IPS DF 6.9 (cell line): ENCODE results near the gene TMEM126A.
"Not testable (repeated sequence)": the region's sequence is repeated elsewhere in the genome, so short reads cannot be mapped to it uniquely, and the experiment has no call there.

ENCODE experiments used
- DNase-seq: peaks from one replicate; pipeline ENCODE4 v3.0.0-alpha.2; 2013; ENCODE audit warnings: low read depth, low spot score
- H3K27ac ChIP-seq: one replicate; pipeline ENCODE4 v1.5.1; 2013; ENCODE audit warnings: low read length, control low read depth
- H3K27me3 ChIP-seq: 2 replicates; pipeline ENCODE4 v1.6.1; 2013; ENCODE audit warnings: mild to moderate bottlenecking, low read length; ENCODE audit not compliant: control insufficient read depth, insufficient read depth
- H3K36me3 ChIP-seq: 2 replicates; pipeline ENCODE4 v1.6.1; 2013; ENCODE audit warnings: low read length; ENCODE audit not compliant: control insufficient read depth, insufficient read depth
- H3K4me1 ChIP-seq: 2 replicates; pipeline ENCODE4 v1.6.1; 2013; ENCODE audit warnings: low read length; ENCODE audit not compliant: control insufficient read depth, insufficient read depth
- H3K4me3 ChIP-seq: 2 replicates; pipeline ENCODE4 v1.5.1; 2013; ENCODE audit warnings: mild to moderate bottlenecking, low read length
- H3K9me3 ChIP-seq: 2 replicates; pipeline ENCODE4 v1.6.1; 2013; ENCODE audit warnings: low read length, inconsistent platforms; ENCODE audit not compliant: control insufficient read depth, insufficient read depth
- WGBS: extraction: QIAGEN DNeasy Blood & Tissue Kit; methylation state at CpG from one replicate; pipeline ENCODE4 v1.1.7; 2013; ENCODE audit warnings: mixed read lengths, missing lambda C conversion rate; ENCODE audit not compliant: insufficient read length, insufficient coverage; 5-methylcytosine and 5-hydroxymethylcytosine counted together

The TMEM126A gene

DNA sequence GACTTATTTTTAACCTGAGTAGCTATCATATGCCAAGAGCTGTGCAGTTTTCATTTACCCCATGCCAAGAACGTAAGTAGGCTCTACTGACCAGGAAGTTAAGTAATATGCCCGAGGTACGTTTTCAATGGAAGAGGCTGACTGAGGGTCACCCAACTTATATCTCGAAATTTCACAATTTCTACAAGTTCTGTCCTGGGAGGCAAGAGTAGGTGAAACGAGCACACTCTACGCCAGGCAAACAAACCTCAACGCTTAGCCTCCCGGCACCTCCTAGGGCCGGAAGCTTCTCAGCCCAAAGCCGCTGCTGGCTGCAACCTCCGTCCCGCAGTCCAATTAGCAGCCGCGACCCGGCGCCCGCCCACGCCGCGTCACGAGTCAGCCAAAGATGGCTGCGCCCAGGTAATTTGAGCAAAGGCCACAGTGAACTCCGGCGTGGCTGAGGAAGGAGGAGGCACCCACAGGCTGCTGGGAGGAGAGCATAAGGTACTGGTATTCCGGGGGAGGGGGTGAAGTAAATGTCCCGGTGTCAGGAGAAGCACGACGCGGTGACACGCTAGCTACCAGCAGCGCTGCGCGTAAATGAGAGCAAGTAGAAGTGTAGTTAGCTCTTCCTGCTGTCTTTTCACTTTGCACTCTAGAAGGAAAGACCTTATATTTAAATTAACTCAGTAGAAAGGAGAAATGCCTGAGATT, at the start of gene TMEM126A:
TMEM126A (plus strand) TSS at position 364 of the 696 bp plus-strand sequence. CDS start 2,289 bp downstream, outside the sequence.
- peak; percentile 75 for DNase-seq
- no peaks in the 10 kb centered on the region for H3K4me1 ChIP-seq
- H3K4me3 ChIP-seq = peak within 1 kb of the TSS; percentile 52; the same call in 1 of the 2 replicates
- H3K9me3 ChIP-seq = no peaks in the 10 kb centered on the region
- H3K27ac ChIP-seq = no peak within 1 kb of the TSS
- no CpG with 5 or more reads among the region's 33 CpGs for WGBS
- H3K36me3 ChIP-seq = no peaks in the 10 kb centered on the region
- H3K27me3 ChIP-seq = no peaks in the 10 kb centered on the region

- DNase-seq = no peak
- Histone ChIP-seq H3K36me3 (no peaks in the 10 kb centered on the region), H3K27me3 (no peaks in the 10 kb centered on the region), H3K4me3 (no peak overlapping the region), H3K4me1 (no peaks in the 10 kb centered on the region), H3K9me3 (no peaks in the 10 kb centered on the region), H3K27ac (no peak overlapping the region)
- WGBS = 100% methylated on average over 2 of the region's 5 CpGs
Measured at GRCh38 chr11:85599083-85599482, 48.7 kb upstream of the TMEM126A start.

GRCh38 chr11:85602526-85603213, 45.1 kb upstream of the TMEM126A start:
- no peak overlapping the region for H3K27ac ChIP-seq
- H3K4me1 ChIP-seq = no peaks in the 10 kb centered on the region
- H3K36me3 ChIP-seq = no peaks in the 10 kb centered on the region
- no peaks in the 10 kb centered on the region for H3K9me3 ChIP-seq
- no peaks in the 10 kb centered on the region for H3K27me3 ChIP-seq
- no peak for DNase-seq
- H3K4me3 ChIP-seq = no peak overlapping the region
- no CpG with 5 or more reads among the region's 2 CpGs for WGBS

DNA sequence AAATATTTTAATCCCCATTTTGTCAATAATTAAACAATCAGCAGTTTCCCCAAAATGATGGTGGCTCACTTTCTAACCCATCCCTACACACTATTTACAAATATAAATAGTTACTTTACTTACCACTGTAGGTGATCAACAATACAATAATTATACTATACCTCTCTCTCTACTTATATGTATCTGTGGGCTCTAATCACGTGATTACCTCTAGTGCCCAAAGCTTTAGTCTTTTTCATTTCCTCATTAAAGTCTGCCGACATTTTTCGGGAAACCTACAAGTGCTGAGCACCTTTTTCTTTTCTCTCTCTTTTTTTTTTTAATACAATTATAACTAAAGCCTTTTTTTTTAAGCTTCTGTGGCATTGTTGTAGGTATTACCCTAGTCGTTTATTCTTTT, 44.5 kb upstream of the TMEM126A start:
- DNase-seq = no peak
- no CpG with 5 or more reads among the region's 4 CpGs for WGBS
- Histone ChIP-seq H3K27ac (no peak overlapping the region), H3K27me3 (no peaks in the 10 kb centered on the region), H3K36me3 (no peaks in the 10 kb centered on the region), H3K4me1 (no peaks in the 10 kb centered on the region), H3K4me3 (no peak overlapping the region), H3K9me3 (no peaks in the 10 kb centered on the region)

DNA sequence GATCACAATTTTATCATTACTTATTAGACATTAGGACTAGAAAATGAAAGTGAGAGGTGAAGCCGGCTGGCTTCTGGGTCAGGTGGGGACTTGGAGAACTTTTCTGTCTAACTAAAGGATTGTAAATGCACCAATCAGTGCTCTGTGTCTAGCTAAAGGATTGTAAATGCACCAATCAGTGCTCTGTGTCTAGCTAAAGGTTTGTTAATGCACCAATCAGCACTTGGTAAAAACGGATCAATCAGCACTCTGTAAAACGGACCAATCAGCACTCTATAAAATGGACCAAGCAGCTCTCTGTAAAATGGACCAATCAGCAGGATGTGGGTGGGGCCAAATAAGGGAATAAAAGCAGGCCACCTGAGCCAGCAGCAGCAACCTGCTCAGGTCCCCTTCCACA, 41.5 kb upstream of the TMEM126A start:
- H3K27me3 ChIP-seq, H3K9me3 ChIP-seq, H3K36me3 ChIP-seq, H3K4me3 ChIP-seq, H3K27ac ChIP-seq, DNase-seq, H3K4me1 ChIP-seq: not testable (repeated sequence)
- WGBS = no CpG with 5 or more reads among the region's 3 CpGs

GRCh38 chr11:85608621-85609020, 39.1 kb upstream of the TMEM126A start:
- H3K27ac ChIP-seq, H3K9me3 ChIP-seq, H3K4me3 ChIP-seq, H3K4me1 ChIP-seq, H3K27me3 ChIP-seq, H3K36me3 ChIP-seq, DNase-seq: not testable (repeated sequence)

DNA sequence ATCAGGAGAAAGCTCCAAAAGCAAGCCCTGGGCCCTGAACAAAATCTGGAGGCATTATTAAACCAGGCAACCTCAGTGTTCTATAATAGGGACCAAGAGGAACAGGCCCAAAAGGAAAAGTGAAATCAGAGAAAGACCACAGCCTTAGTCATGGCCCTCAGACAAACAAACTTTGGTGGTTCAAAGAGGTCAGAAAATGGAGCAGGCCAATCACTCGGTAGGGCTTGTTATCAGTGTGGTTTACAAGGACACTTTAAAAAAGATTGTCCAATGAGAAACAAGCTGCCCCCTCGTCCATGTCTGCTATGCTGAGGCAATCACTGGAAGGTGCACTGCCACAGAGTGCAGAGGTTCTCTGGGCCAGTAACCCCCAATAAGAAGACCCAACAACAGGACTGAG, 38.5 kb upstream of the TMEM126A start:
- not testable (repeated sequence) for H3K4me1 ChIP-seq, H3K4me3 ChIP-seq, H3K27ac ChIP-seq, H3K36me3 ChIP-seq, DNase-seq, H3K9me3 ChIP-seq, H3K27me3 ChIP-seq
- WGBS = no CpG with 5 or more reads among the region's 2 CpGs

DNA sequence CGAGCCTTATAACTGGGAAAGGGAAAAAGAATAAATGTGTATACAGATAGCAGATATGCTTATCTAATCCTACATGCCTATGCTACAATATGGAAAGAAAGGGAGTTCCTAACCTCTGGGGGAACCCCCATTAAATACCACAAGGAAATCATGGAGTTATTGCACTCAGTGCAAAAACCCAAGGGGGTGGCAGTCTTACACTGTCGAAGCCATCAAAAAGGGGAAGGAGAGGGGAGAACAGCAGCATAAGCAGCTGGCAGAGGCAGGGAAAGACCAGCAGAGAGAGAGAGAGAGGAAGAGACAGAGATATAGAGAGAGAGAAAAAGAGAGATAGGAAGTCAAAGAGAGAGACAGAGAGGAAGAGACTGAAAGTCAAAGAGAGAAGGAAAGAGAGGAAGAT, 36.1 kb upstream of the TMEM126A start:
- DNase-seq, H3K4me3 ChIP-seq, H3K9me3 ChIP-seq, H3K27me3 ChIP-seq, H3K36me3 ChIP-seq, H3K27ac ChIP-seq, H3K4me1 ChIP-seq: not testable (repeated sequence)
- WGBS = no CpG with 5 or more reads among the region's 2 CpGs

DNA sequence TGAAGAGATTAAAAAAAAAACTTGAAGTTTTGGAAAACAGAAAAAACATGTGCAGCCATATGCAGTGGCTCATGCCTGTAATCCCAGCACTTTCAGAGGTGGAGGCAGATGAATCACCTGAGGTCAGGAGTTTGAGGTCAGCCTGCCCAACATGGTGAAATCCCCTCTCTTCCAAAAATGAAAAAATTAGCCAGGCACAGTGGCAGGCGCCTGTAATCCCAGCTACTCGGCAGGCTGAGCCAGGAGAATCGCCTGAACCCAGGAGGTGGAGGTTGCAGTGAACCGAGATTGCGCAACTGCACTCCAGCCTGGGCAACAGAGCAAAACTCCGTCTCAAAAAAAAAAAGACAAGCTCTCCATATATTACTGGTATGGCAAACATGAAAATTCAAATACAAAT, 28.3 kb upstream of the TMEM126A start:
- H3K36me3 ChIP-seq = no peaks in the 10 kb centered on the region
- DNase-seq = no peak
- H3K4me1 ChIP-seq = no peaks in the 10 kb centered on the region
- no peaks in the 10 kb centered on the region for H3K9me3 ChIP-seq
- H3K27me3 ChIP-seq = no peaks in the 10 kb centered on the region
- H3K27ac ChIP-seq = no peak overlapping the region
- WGBS = no CpG with 5 or more reads among the region's 6 CpGs
- no peak overlapping the region for H3K4me3 ChIP-seq

GRCh38 chr11:85620256-85620655, 27.5 kb upstream of the TMEM126A start:
- H3K27me3 ChIP-seq = no peaks in the 10 kb centered on the region
- H3K4me1 ChIP-seq = no peaks in the 10 kb centered on the region
- H3K27ac ChIP-seq = no peak overlapping the region
- H3K9me3 ChIP-seq = no peaks in the 10 kb centered on the region
- no peak overlapping the region for H3K4me3 ChIP-seq
- no peak for DNase-seq
- WGBS = no CpG with 5 or more reads among the region's 3 CpGs
- H3K36me3 ChIP-seq = no peaks in the 10 kb centered on the region

- no peak overlapping the region for H3K27ac ChIP-seq
- H3K36me3 ChIP-seq = no peaks in the 10 kb centered on the region
- WGBS = 100% methylated on average over 2 of the region's 2 CpGs
- no peaks in the 10 kb centered on the region for H3K4me1 ChIP-seq
- H3K9me3 ChIP-seq = no peaks in the 10 kb centered on the region
- H3K27me3 ChIP-seq = no peaks in the 10 kb centered on the region
- no peak overlapping the region for H3K4me3 ChIP-seq
- DNase-seq = no peak
Measured at GRCh38 chr11:85626496-85626895, 21.3 kb upstream of the TMEM126A start.
